ENCODE results near the gene SCD5. TPM values are rescaled to one million over a fixed set of nuclear protein-coding genes. Genes with fewer than 3 reads are reported as not detected.

SCD5 gene
- total and polyA plus RNA-seq, 2 experiments from 2014 or later: 0.79 to 1.6 TPM

GRCh38 chr4:82780752-82781231, 17.8 kb downstream of the SCD5 start:
- Histone ChIP-seq H3F3A (replicated peaks; ENCODE audit: low read depth) (no peaks in the 10 kb centered on the region), H3K4me1 (ENCODE audit: insufficient read depth) (peaks cover 34% of the 10 kb centered on the region), H2AFZ (no peak overlapping the region), H4K20me1 (replicated peaks; ENCODE audit: insufficient read depth) (peaks cover 4% of the 10 kb centered on the region), H3K9me2 (ENCODE audit: insufficient read depth) (no peaks in the 10 kb centered on the region), H3K4me3 (no peak overlapping the region), H3K36me3 (ENCODE audit: insufficient read depth) (no peaks in the 10 kb centered on the region), H3K27me3 (ENCODE audit: insufficient read depth) (peaks cover 68% of the 10 kb centered on the region), H3K27ac (ENCODE audit: low read depth) (no peak overlapping the region), H3K79me2 (replicated peaks; ENCODE audit: insufficient read depth) (no peaks in the 10 kb centered on the region), H3K4me2 (no peak overlapping the region)
- Mint-ChIP-seq H3K4me1 (peaks cover 35% of the 10 kb centered on the region), H3K36me3 (ENCODE audit: low read depth) (no peaks in the 10 kb centered on the region; the same call in 2 of the 3 replicates), H3K4me3 (no peak overlapping the region), H3K27me3 (ENCODE audit: insufficient read depth, low read depth, poor library complexity) (peaks cover 57% of the 10 kb centered on the region), H3K9me3 (no peaks in the 10 kb centered on the region; the same call in 2 of the 3 replicates), H3K27ac (no peak overlapping the region)
- TF ChIP-seq CTCF (conservative IDR thresholded peaks at IDR 0.05; ENCODE audit: low read depth in 2 of 2) (0 out of 4 replicates have a peak, but pooled peaks of 1 of the 2 experiments have one; percentile 10), ZNF462 (CRISPR knock-in tag; IDR thresholded peaks at IDR 0.05) (no peak)
- ATAC-seq (peak; percentile 52), DNase-seq (ENCODE audit: low spot score) (peak; percentile 21)

GRCh38 chr4:82780170-82780751, 18.3 kb downstream of the SCD5 start:
- no peak overlapping the region for H3K4me3 Mint-ChIP-seq
- Histone ChIP-seq H3K79me2 (replicated peaks; ENCODE audit: insufficient read depth) (no peaks in the 10 kb centered on the region), H3K4me2 (no peak overlapping the region), H3K36me3 (ENCODE audit: insufficient read depth) (no peaks in the 10 kb centered on the region), H3K4me3 (no peak overlapping the region), H3K9me2 (ENCODE audit: insufficient read depth) (no peaks in the 10 kb centered on the region), H4K20me1 (replicated peaks; ENCODE audit: insufficient read depth) (peaks cover 4% of the 10 kb centered on the region), H3K27me3 (ENCODE audit: insufficient read depth) (peaks cover 66% of the 10 kb centered on the region), H2AFZ (no peak overlapping the region), H3F3A (replicated peaks; ENCODE audit: low read depth) (no peaks in the 10 kb centered on the region), H3K4me1 (ENCODE audit: insufficient read depth) (peaks cover 29% of the 10 kb centered on the region), H3K27ac (ENCODE audit: low read depth) (no peak overlapping the region)
- ATAC-seq: no peak
- peaks cover 52% of the 10 kb centered on the region for H3K27me3 Mint-ChIP-seq (ENCODE audit: insufficient read depth, low read depth, poor library complexity)
- no peak overlapping the region for H3K27ac Mint-ChIP-seq
- H3K36me3 Mint-ChIP-seq (ENCODE audit: low read depth): no peaks in the 10 kb centered on the region; the same call in 2 of the 3 replicates
- no peak for DNase-seq (ENCODE audit: low spot score)
- peaks cover 30% of the 10 kb centered on the region for H3K4me1 Mint-ChIP-seq
- H3K9me3 Mint-ChIP-seq: no peaks in the 10 kb centered on the region; the same call in 2 of the 3 replicates
- TF ChIP-seq POLR2AphosphoS5 (IDR thresholded peaks at IDR 0.05; ENCODE audit: low read depth) (no peak), ZNF114 (CRISPR knock-in tag; IDR thresholded peaks at IDR 0.05) (no peak), ETS1 (IDR thresholded peaks at IDR 0.05) (no peak), CREB1 (CRISPR knock-in tag; IDR thresholded peaks at IDR 0.05; ENCODE audit: low read depth) (no peak), JUNB (IDR thresholded peaks at IDR 0.05; ENCODE audit: unreplicated experiment) (no peak), CTCF (conservative IDR thresholded peaks at IDR 0.05; ENCODE audit: low read depth in 2 of 2) (no peak), EZH2phosphoT487 (IDR thresholded peaks at IDR 0.05; ENCODE audit: unreplicated experiment) (no peak), NANOG (IDR thresholded peaks at IDR 0.05; ENCODE audit: borderline replicate concordance) (no peak), EZH2 (IDR thresholded peaks at IDR 0.05; ENCODE audit: low read depth, unreplicated experiment) (no peak)

All from GM23338 (cell line).